ENCODE results near the gene SF3B2.
"Not testable (repeated sequence)": the region's sequence is repeated elsewhere in the genome, so short reads cannot be mapped to it uniquely, and the experiment has no call there.

The SF3B2 gene

DNA sequence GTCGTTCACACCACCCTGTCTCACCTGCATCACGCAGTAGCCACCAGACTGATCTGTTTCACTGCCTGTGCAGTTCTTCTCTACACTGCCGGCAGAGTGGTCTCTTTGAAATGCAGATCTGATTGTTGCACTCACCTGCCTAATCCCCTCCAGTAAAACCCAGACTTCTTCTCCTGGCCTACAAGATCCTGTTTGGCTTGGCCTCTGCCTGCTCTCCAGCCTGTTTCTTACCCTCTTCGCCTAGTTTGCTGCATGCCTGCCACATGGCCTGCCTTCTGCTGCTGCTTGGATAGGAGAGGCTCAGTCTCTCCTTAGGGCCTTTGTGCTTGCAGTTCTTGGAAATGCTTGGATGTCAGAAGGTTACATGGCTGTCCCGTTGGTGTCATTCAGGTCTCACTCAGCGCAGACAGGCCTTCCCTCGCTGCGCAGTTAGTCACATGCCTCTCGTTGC, 59.9 kb downstream of the SF3B2 start:
- DNase-seq: no peak

DNA sequence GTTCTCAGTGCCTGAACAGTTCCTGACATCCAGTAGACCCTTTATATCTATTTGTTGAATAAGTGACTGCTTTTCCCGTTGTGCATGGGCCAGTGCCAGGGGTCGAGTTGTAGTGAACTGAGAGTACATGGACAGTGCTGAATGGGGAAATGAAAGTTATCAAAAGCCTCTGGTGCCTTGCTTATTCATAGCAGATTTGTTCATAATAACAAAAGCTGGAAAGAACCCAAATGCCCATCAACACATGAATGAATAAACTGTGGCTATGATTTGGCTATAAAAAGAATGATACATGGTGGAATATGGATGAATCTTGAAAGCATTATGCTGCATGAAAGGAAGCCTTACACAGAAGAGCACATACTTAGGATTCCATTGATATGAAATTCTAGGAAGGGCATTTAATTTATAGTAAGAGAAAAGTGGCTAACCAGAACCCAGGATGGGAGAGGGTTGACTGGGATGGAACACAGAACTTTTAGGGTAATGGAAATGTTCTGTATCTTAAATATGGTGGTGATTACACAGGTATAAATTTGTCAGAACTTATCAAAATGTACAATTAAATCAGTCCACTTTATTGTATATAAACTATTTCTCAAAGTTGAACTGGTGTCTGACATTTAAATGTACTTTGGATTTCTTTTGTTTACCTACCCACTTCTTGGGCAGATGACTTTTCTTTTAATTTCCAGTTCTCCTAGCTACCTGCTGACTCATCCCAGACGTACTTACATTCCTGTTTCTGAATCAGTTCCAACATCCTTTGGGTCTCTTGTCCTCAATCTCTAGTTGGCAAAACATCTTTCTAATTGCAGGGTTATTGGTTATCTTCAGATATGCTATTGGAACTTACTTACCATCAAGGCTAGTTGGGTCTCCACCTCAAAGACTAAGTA, 60.7 kb downstream of the SF3B2 start:
- DNase-seq: no peak

GRCh38 chr11:66114957-66115356, 62.8 kb downstream of the SF3B2 start:
- not testable (repeated sequence) for DNase-seq

GRCh38 chr11:66115638-66116301, 63.6 kb downstream of the SF3B2 start:
- no peak for DNase-seq

DNA sequence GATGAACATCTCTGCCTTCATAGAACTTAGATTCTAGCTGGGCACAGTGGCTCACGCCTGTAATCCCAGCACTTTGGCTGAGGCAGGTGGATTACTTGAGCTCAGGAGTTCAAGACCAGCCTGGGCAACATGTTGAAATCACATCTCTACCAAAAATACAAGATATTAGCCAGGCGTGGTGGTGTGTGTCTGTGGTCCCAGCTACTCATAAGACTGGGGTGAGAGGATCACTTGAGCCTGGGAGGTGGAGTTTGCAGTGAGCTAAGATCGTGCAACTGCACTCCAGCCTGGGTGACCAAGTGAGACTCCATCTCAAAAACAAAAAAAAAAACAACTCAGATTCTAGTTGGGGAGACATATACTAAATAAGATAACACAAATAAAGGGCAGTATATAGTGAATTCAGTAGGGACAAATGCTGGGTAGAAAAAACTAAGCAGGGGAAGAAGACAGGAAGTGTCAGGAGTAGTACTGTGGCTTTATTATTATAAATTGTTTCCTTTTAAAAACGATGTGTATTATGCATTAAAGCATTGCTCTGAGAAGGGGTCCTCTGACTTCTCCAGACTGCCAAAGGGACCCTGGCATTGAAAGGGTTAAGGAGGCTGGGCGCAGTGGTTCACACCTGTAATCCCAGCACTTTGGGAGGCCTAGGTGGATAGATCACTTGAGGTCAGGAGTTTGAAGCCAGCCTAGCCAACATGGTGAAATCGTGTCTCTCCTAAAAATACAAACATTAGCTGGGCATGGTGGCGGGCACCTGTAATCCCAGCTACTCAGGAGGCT, 64.6 kb downstream of the SF3B2 start:
- no peak for DNase-seq

GRCh38 chr11:66118847-66119246, 66.7 kb downstream of the SF3B2 start:
- DNase-seq: no peak
